Skeletal muscle satellite cell (primary cell): ENCODE measurements around the gene FARS2.

Experiments used
- H3K27me3 ChIP-seq: 2 replicates; pipeline ENCODE4 v1.7.0; 2013; ENCODE audit warnings: low read length; ENCODE audit not compliant: control insufficient read depth, insufficient read depth
- H3K36me3 ChIP-seq: 2 replicates; pipeline ENCODE4 v1.7.0; 2013; ENCODE audit warnings: mild to moderate bottlenecking, control low read depth, low read length; ENCODE audit not compliant: insufficient read depth
- H3K4me1 ChIP-seq: 2 replicates; pipeline ENCODE4 v1.7.0; 2013; ENCODE audit warnings: low read length; ENCODE audit not compliant: control insufficient read depth, insufficient read depth
- H3K4me2 ChIP-seq: 2 replicates; pipeline ENCODE4 v1.7.0; 2013; ENCODE audit warnings: mild to moderate bottlenecking, low read length
- H3K4me3 ChIP-seq: 2 replicates; pipeline ENCODE4 v1.7.0; 2013; ENCODE audit warnings: low read length
- H3K9ac ChIP-seq: 2 replicates; pipeline ENCODE4 v1.7.0; 2013; ENCODE audit warnings: mild to moderate bottlenecking, low read depth, low read length, moderate library complexity
- H3K9me3 ChIP-seq: replicated peaks from 2 replicates; pipeline ENCODE4 v1.7.0; 2013; ENCODE audit warnings: mild to moderate bottlenecking, control low read depth, low read length

Gene FARS2

DNA sequence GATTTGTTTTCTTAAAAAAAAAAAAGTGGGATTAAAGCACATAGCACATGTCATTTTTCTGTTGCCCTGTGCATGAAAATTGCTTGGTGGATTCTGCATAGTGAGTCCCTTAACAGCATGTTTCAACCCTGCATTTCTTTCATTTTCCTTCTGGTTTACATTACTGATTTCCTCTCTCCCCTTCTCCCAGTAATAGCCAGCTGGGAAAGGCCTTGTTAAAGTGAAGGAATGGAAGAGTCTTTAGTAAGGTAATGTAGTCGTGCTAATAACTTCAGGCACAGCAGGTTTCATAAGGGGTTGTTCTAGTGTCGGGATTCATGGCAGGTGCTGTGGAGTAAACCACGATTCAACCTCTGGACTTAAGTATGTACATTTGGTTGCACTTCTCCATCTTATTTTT is 202.4 kb downstream of the FARS2 start:
- Histone ChIP-seq H3K4me3 (no peak overlapping the region), H3K9me3 (no peaks in the 10 kb centered on the region), H3K27me3 (no peaks in the 10 kb centered on the region), H3K9ac (no peak overlapping the region), H3K4me1 (peaks cover 22% of the 10 kb centered on the region), H3K36me3 (no peaks in the 10 kb centered on the region), H3K4me2 (no peak overlapping the region)

GRCh38 chr6:5464099-5464885 is 203.0 kb downstream of the FARS2 start:
- no peaks in the 10 kb centered on the region for H3K9me3 ChIP-seq
- peaks cover 16% of the 10 kb centered on the region for H3K4me1 ChIP-seq
- no peak overlapping the region for H3K4me3 ChIP-seq
- H3K27me3 ChIP-seq = no peaks in the 10 kb centered on the region
- H3K9ac ChIP-seq = no peak overlapping the region
- H3K36me3 ChIP-seq = no peaks in the 10 kb centered on the region
- peak overlapping the region; percentile 37 for H3K4me2 ChIP-seq

GRCh38 chr6:5466281-5467136 is 205.2 kb downstream of the FARS2 start:
- Histone ChIP-seq H3K4me1 (peaks cover 13% of the 10 kb centered on the region), H3K9me3 (no peaks in the 10 kb centered on the region), H3K9ac (no peak overlapping the region), H3K4me2 (peak overlapping the region; percentile 22), H3K27me3 (no peaks in the 10 kb centered on the region), H3K36me3 (no peaks in the 10 kb centered on the region), H3K4me3 (no peak overlapping the region)

GRCh38 chr6:5468586-5468985 is 207.3 kb downstream of the FARS2 start:
- peaks cover 13% of the 10 kb centered on the region for H3K4me1 ChIP-seq
- H3K9me3 ChIP-seq = no peaks in the 10 kb centered on the region
- H3K4me2 ChIP-seq = no peak overlapping the region
- no peak overlapping the region for H3K9ac ChIP-seq
- H3K4me3 ChIP-seq = no peak overlapping the region
- H3K27me3 ChIP-seq = no peaks in the 10 kb centered on the region
- no peaks in the 10 kb centered on the region for H3K36me3 ChIP-seq

GRCh38 chr6:5469101-5469846 is 208.0 kb downstream of the FARS2 start:
- Histone ChIP-seq H3K36me3 (no peaks in the 10 kb centered on the region), H3K4me2 (no peak overlapping the region), H3K27me3 (no peaks in the 10 kb centered on the region), H3K9ac (no peak overlapping the region), H3K4me3 (no peak overlapping the region), H3K9me3 (no peaks in the 10 kb centered on the region), H3K4me1 (peaks cover 11% of the 10 kb centered on the region)

GRCh38 chr6:5471044-5471443 is 209.7 kb downstream of the FARS2 start:
- Histone ChIP-seq H3K9ac (peak overlapping the region; percentile 11), H3K4me1 (peaks cover 8% of the 10 kb centered on the region), H3K9me3 (no peaks in the 10 kb centered on the region), H3K4me3 (no peak overlapping the region), H3K27me3 (no peaks in the 10 kb centered on the region), H3K36me3 (no peaks in the 10 kb centered on the region), H3K4me2 (peak overlapping the region; percentile 45)

- Histone ChIP-seq H3K9ac (no peak overlapping the region), H3K36me3 (no peaks in the 10 kb centered on the region), H3K9me3 (no peaks in the 10 kb centered on the region), H3K4me2 (no peak overlapping the region), H3K4me3 (no peak overlapping the region), H3K4me1 (peaks cover under 1% of the 10 kb centered on the region), H3K27me3 (no peaks in the 10 kb centered on the region)
These were observed 210.5 kb downstream of the FARS2 start for GRCh38 chr6:5471637-5472398.

- H3K4me2 ChIP-seq = no peak overlapping the region
- no peak overlapping the region for H3K4me3 ChIP-seq
- no peaks in the 10 kb centered on the region for H3K4me1 ChIP-seq
- H3K9me3 ChIP-seq = no peaks in the 10 kb centered on the region
- no peak overlapping the region for H3K9ac ChIP-seq
- no peaks in the 10 kb centered on the region for H3K27me3 ChIP-seq
- no peaks in the 10 kb centered on the region for H3K36me3 ChIP-seq
These were observed 211.3 kb downstream of the FARS2 start for GRCh38 chr6:5472571-5472970.

- Histone ChIP-seq H3K27me3 (no peaks in the 10 kb centered on the region), H3K9ac (no peak overlapping the region), H3K4me2 (no peak overlapping the region), H3K36me3 (no peaks in the 10 kb centered on the region), H3K9me3 (no peaks in the 10 kb centered on the region), H3K4me3 (no peak overlapping the region), H3K4me1 (no peaks in the 10 kb centered on the region)
These were observed 214.5 kb downstream of the FARS2 start for GRCh38 chr6:5475779-5476178.

DNA sequence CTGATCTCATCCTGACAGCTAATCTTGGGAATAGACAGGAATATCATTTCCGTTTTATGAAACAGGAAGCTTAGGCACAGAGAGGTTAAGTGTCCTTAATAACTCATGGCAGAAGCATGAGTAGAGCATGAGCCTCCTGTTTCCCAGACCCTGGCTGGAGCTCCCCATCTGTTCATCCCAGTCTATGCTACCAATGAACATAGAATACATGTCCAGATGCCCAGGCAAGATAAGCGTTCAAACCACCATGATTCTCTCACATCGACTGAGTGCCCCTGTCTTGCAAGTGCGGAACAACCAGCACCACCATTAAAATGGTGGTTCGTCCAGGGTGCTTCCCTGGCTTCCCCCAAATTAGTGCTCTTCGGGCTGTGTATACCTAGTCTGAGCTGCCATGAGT is 217.1 kb downstream of the FARS2 start:
- H3K9me3 ChIP-seq = no peaks in the 10 kb centered on the region
- no peaks in the 10 kb centered on the region for H3K4me1 ChIP-seq
- no peak overlapping the region for H3K4me3 ChIP-seq
- no peaks in the 10 kb centered on the region for H3K27me3 ChIP-seq
- H3K4me2 ChIP-seq = no peak overlapping the region
- H3K36me3 ChIP-seq = no peaks in the 10 kb centered on the region
- no peak overlapping the region for H3K9ac ChIP-seq

- Histone ChIP-seq H3K36me3 (no peaks in the 10 kb centered on the region), H3K4me3 (no peak overlapping the region), H3K27me3 (no peaks in the 10 kb centered on the region), H3K9ac (no peak overlapping the region), H3K4me2 (peak overlapping the region; percentile 21), H3K9me3 (no peaks in the 10 kb centered on the region), H3K4me1 (no peaks in the 10 kb centered on the region)
These were observed 219.7 kb downstream of the FARS2 start for GRCh38 chr6:5481033-5481432.
